Sigmoid colon (tissue), 7 donors: ENCODE data around the gene RAD21L1. TPM values are rescaled to one million over a fixed set of nuclear protein-coding genes. Genes with fewer than 3 reads are reported as not detected.

Source experiments
- DNase-seq: peaks from one replicate; pipeline ENCODE4 v3.0.0-alpha.2; 2019
- H3K27ac ChIP-seq, 4 donors: fragments of 200-600 bp; sonication (generic); one replicate each; pipeline ENCODE4 v1.5.1; 2016 to 2019; ENCODE audit warnings: mild to moderate bottlenecking in 1 of 4
- H3K27me3 ChIP-seq, 3 donors: fragments of 200-600 bp; sonication (generic); one replicate each; pipeline ENCODE4 v1.5.1; 2019; ENCODE audit warnings: mild to moderate bottlenecking in 1 of 3
- H3K36me3 ChIP-seq, 4 donors: fragments of 200-600 bp; sonication (generic); one replicate each; pipeline ENCODE4 v1.5.1; 2016 to 2019
- H3K4me1 ChIP-seq, 4 donors: fragments of 200-600 bp; sonication (generic); one replicate each; pipeline ENCODE4 v1.5.1; 2017 to 2019
- H3K4me3 ChIP-seq, 4 donors: fragments of 200-600 bp; sonication (generic); one replicate each; pipeline ENCODE4 v1.5.1; 2017 to 2019; ENCODE audit warnings: mild to moderate bottlenecking in 2 of 4, moderate library complexity in 1 of 4
- H3K9me3 ChIP-seq, 4 donors: fragments of 200-600 bp in 3 of 4; sonication (generic) in 3 of 4; one replicate each; pipeline versions ENCODE4 v1.5.1 to v1.6.1; 2013 to 2019
- EP300 ChIP-seq, 4 donors: sonication (generic); formaldehyde crosslinking; IDR thresholded peaks; one replicate each; pipeline ENCODE4 v1.6.1; 2017; ENCODE audit warnings: antibody characterized with exemption in 4 of 4
- POLR2A ChIP-seq, 2 donors: fragments of 450-650 bp; IDR thresholded peaks; one replicate each; pipeline ENCODE4 v1.6.1; 2016; ENCODE audit warnings: antibody characterized with exemption in 2 of 2, mild to moderate bottlenecking in 2 of 2, moderate library complexity in 2 of 2
- POLR2AphosphoS5 ChIP-seq, 4 donors: sonication (generic); formaldehyde crosslinking; IDR thresholded peaks; one replicate each; pipeline ENCODE4 v1.6.1; 2017; ENCODE audit warnings: antibody characterized with exemption in 4 of 4
- WGBS, 2 donors: extraction: QIAGEN DNeasy Blood & Tissue Kit; methylation state at CpG; one replicate each; pipeline ENCODE4 v1.1.7; 2013; 5-methylcytosine and 5-hydroxymethylcytosine counted together
- intact Hi-C: fragments of 100-400 bp; cut with DNase I; formaldehyde crosslinking; loops from one replicate; pipeline ENCODE4 v1.15.1; 2023
- polyA plus RNA-seq, 3 donors: library from polyadenylated mRNA; stranded (reverse); fragments of 200-250 nt; gene quantifications; one replicate each; pipeline ENCODE4 v1.2.3, GENCODE V29; 2013
- total RNA-seq, 4 donors: library from RNA; depleted of rRNA; stranded (reverse); fragments of >200 nt; gene quantifications; one replicate each; pipeline ENCODE4 v1.1.0, GENCODE V29; 2016
- TF ChIP-seq, protein P1 (sequence below), 4 experiments: fragments of 450-650 bp in 3 of 4; fragments of 200-600 bp in 1 of 4; IDR thresholded peaks; one replicate each; pipeline ENCODE4 v1.5.1; 2016 to 2019; ENCODE audit warnings: antibody characterized with exemption in 4 of 4, mild to moderate bottlenecking in 3 of 4, moderate library complexity in 2 of 4
- donor health status: healthy with polysubstance abuse.
- donor health status: Bipolar disorder and iron deficiency.
- donor health status: healthy.

Gene RAD21L1
- total and polyA plus RNA-seq, 7 donors = not detected

- Histone ChIP-seq H3K36me3 (peaks cover 0 to 30% (median under 1%) of the 10 kb centered on the region in 4 donors), H3K27ac (no peak overlapping the region), H3K4me1 (no peaks in the 10 kb centered on the region), H3K4me3 (no peak overlapping the region), H3K27me3 (no peaks in the 10 kb centered on the region), H3K9me3 (no peaks in the 10 kb centered on the region)
- WGBS, 2 donors = 93 to 95% methylated on average over 20 of the region's 20 CpGs
- no peak for TF ChIP-seq POLR2A (IDR thresholded peaks at IDR 0.05)
- peak; percentile 46 for DNase-seq
- intact Hi-C loops = no loop called here
Measured at GRCh38 chr20:1296117-1296610, 70.3 kb downstream of the RAD21L1 start.

- Histone ChIP-seq H3K36me3 (peaks cover 0 to 32% (median 1%) of the 10 kb centered on the region in 4 donors), H3K27ac (no peak overlapping the region), H3K9me3 (no peaks in the 10 kb centered on the region), H3K27me3 (no peaks in the 10 kb centered on the region), H3K4me3 (no peak overlapping the region), H3K4me1 (no peaks in the 10 kb centered on the region)
- WGBS, 2 donors = 92% methylated on average over 14 of the region's 14 CpGs
- intact Hi-C loops = no loop called here
- no peak for DNase-seq
- no peak for TF ChIP-seq EP300 (IDR thresholded peaks at IDR 0.05)
- TF ChIP-seq, protein P1, sequence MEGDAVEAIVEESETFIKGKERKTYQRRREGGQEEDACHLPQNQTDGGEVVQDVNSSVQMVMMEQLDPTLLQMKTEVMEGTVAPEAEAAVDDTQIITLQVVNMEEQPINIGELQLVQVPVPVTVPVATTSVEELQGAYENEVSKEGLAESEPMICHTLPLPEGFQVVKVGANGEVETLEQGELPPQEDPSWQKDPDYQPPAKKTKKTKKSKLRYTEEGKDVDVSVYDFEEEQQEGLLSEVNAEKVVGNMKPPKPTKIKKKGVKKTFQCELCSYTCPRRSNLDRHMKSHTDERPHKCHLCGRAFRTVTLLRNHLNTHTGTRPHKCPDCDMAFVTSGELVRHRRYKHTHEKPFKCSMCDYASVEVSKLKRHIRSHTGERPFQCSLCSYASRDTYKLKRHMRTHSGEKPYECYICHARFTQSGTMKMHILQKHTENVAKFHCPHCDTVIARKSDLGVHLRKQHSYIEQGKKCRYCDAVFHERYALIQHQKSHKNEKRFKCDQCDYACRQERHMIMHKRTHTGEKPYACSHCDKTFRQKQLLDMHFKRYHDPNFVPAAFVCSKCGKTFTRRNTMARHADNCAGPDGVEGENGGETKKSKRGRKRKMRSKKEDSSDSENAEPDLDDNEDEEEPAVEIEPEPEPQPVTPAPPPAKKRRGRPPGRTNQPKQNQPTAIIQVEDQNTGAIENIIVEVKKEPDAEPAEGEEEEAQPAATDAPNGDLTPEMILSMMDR (IDR thresholded peaks at IDR 0.05) = no peak
- TF ChIP-seq POLR2A (IDR thresholded peaks at IDR 0.05) = no peak
- TF ChIP-seq POLR2AphosphoS5 (IDR thresholded peaks at IDR 0.05) = no peak
Measured at GRCh38 chr20:1296922-1297321, 71.1 kb downstream of the RAD21L1 start.

DNA sequence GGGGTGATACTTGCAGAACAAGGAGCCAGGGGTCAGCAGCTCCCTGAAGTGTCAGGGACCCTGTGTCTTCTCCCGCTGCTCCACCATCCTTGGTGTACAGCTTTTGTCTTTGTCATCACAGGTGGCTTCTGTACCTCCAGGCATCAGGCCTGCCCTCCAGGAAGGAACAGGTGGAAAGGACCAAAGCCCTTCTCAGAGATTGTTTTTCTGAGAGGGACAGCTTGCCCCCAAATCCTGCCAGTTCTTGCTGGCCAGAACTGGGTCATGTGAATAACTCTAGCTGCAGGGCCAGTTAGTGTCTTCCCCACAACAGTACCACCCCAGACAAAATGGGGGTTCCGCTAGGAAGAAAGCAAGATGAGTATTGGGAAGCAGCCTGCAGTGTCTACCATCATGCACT lies 71.6 kb downstream of the RAD21L1 start:
- H3K4me3 ChIP-seq = no peak overlapping the region
- H3K27ac ChIP-seq = no peak overlapping the region
- no peak for TF ChIP-seq EP300 (IDR thresholded peaks at IDR 0.05)
- TF ChIP-seq POLR2AphosphoS5 (IDR thresholded peaks at IDR 0.05) = no peak
- TF ChIP-seq POLR2A (IDR thresholded peaks at IDR 0.05) = no peak
- TF ChIP-seq, protein P1 (IDR thresholded peaks at IDR 0.05) = no peak
- H3K9me3 ChIP-seq = no peaks in the 10 kb centered on the region
- H3K4me1 ChIP-seq = no peaks in the 10 kb centered on the region
- DNase-seq = no peak
- intact Hi-C loops = no loop called here
- WGBS, 2 donors = 96 to 98% methylated on average over 2 of the region's 2 CpGs
- H3K36me3 ChIP-seq = peaks cover 0 to 32% (median 1%) of the 10 kb centered on the region in 4 donors
- H3K27me3 ChIP-seq = no peaks in the 10 kb centered on the region

- Histone ChIP-seq H3K27ac (no peak overlapping the region), H3K9me3 (no peaks in the 10 kb centered on the region), H3K4me3 (no peak overlapping the region), H3K27me3 (no peaks in the 10 kb centered on the region), H3K36me3 (peaks cover 0 to 38% (median 1%) of the 10 kb centered on the region in 4 donors), H3K4me1 (no peaks in the 10 kb centered on the region)
- intact Hi-C loops = no loop called here
- TF ChIP-seq POLR2AphosphoS5 (IDR thresholded peaks at IDR 0.05) = no peak
- no peak for TF ChIP-seq POLR2A (IDR thresholded peaks at IDR 0.05)
- TF ChIP-seq EP300 (IDR thresholded peaks at IDR 0.05) = no peak
- TF ChIP-seq, protein P1 (IDR thresholded peaks at IDR 0.05) = no peak
- WGBS, 2 donors = 93 to 96% methylated on average over 5 of the region's 5 CpGs
- DNase-seq = no peak
Measured at GRCh38 chr20:1298166-1298565, 72.3 kb downstream of the RAD21L1 start.

DNA sequence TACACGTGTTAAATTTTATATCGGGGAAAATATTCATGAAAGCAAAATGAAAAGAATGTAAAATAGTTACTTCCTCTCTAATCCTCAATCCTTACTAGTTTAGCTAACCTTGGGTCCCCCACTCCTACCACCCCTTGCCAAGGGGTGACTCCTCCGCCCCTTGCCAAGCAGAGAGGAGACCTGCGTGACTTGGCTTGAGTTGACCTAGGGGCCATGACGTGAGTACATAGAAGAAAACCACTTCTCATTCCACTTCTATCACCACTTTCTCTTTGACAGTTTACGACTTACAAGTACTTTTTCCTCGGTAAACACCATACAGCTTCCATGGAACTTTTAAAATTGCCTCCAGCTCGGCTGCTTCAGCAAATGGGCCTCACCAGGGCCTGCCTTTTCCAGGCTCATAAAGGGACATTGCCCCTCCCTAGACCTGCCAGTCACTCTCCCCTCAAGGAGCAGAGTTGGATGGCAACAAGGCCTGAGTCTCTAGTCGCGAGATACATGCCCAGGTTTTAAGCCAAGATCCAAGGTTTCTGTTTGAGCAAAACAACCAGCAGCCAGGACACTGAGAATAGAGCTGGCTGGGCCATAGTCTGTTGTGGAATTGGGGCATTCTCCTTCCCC lies 73.2 kb downstream of the RAD21L1 start:
- Histone ChIP-seq H3K9me3 (no peaks in the 10 kb centered on the region), H3K4me3 (no peak overlapping the region)
- intact Hi-C loops = no loop called here

More for the DNA sequence above, 73.2 kb downstream of the RAD21L1 start:
- peak; percentile 37 for DNase-seq
- Histone ChIP-seq H3K36me3 (peaks cover 0 to 40% (median 1%) of the 10 kb centered on the region in 4 donors), H3K27me3 (no peaks in the 10 kb centered on the region), H3K27ac (no peak overlapping the region), H3K4me1 (no peaks in the 10 kb centered on the region)
- WGBS, 2 donors = 75 to 79% methylated on average over 10 of the region's 10 CpGs
- TF ChIP-seq, protein P1 (IDR thresholded peaks at IDR 0.05) = no peak
- TF ChIP-seq POLR2AphosphoS5 (IDR thresholded peaks at IDR 0.05) = no peak
- no peak for TF ChIP-seq EP300 (IDR thresholded peaks at IDR 0.05)
- no peak for TF ChIP-seq POLR2A (IDR thresholded peaks at IDR 0.05)
